HG02973 (cell line): ENCODE results near the gene PLCH1.

Source experiments
- ATAC-seq: cut with Tn5 transposase; IDR thresholded peaks from one replicate; pipeline ENCODE4 v1.9.1; 2021; ENCODE audit warnings: moderate library complexity; ENCODE audit not compliant: unreplicated experiment

Gene PLCH1

GRCh38 chr3:155391104-155391503, 353.8 kb downstream of the PLCH1 start:
- ATAC-seq: no peak

- no peak for ATAC-seq
Measured at GRCh38 chr3:155390351-155390750, 354.5 kb downstream of the PLCH1 start.

GRCh38 chr3:155388417-155388816, 356.5 kb downstream of the PLCH1 start:
- ATAC-seq: no peak

- no peak for ATAC-seq
Measured at GRCh38 chr3:155387571-155387970, 357.3 kb downstream of the PLCH1 start.

GRCh38 chr3:155386919-155387318, 358.0 kb downstream of the PLCH1 start:
- ATAC-seq: no peak

GRCh38 chr3:155385896-155386625, 358.8 kb downstream of the PLCH1 start:
- no peak for ATAC-seq

GRCh38 chr3:155382396-155383042, 362.4 kb downstream of the PLCH1 start:
- ATAC-seq: peak; percentile 56

GRCh38 chr3:155377847-155378246, 367.0 kb downstream of the PLCH1 start:
- no peak for ATAC-seq

GRCh38 chr3:155377071-155377470, 367.8 kb downstream of the PLCH1 start:
- ATAC-seq: no peak

- ATAC-seq: no peak
Measured at GRCh38 chr3:155372281-155372680, 372.6 kb downstream of the PLCH1 start.

GRCh38 chr3:155370764-155371503, 373.9 kb downstream of the PLCH1 start:
- no peak for ATAC-seq

- no peak for ATAC-seq
Measured at GRCh38 chr3:155370198-155370597, 374.7 kb downstream of the PLCH1 start.

GRCh38 chr3:155369735-155370134, 375.1 kb downstream of the PLCH1 start:
- ATAC-seq: no peak

GRCh38 chr3:155369244-155369643, 375.6 kb downstream of the PLCH1 start:
- no peak for ATAC-seq

GRCh38 chr3:155368786-155369185, 376.1 kb downstream of the PLCH1 start:
- no peak for ATAC-seq

GRCh38 chr3:155367506-155367905, 377.4 kb downstream of the PLCH1 start:
- no peak for ATAC-seq

- no peak for ATAC-seq
Measured at GRCh38 chr3:155365178-155365783, 379.6 kb downstream of the PLCH1 start.

GRCh38 chr3:155364492-155364891, 380.4 kb downstream of the PLCH1 start:
- no peak for ATAC-seq

GRCh38 chr3:155363690-155364070, 381.2 kb downstream of the PLCH1 start:
- ATAC-seq: no peak

- ATAC-seq: no peak
Measured at GRCh38 chr3:155362808-155363689, 381.8 kb downstream of the PLCH1 start.

GRCh38 chr3:155360281-155360680, 384.6 kb downstream of the PLCH1 start:
- ATAC-seq: no peak
